ENCODE results near the gene TOM1. TPM values are rescaled to one million over a fixed set of nuclear protein-coding genes. Genes with fewer than 3 reads are reported as not detected.

TOM1 gene
- total and polyA plus RNA-seq, 4 experiments from 2014 or later = 55.7 to 82.2 (median 66.1) TPM

DNA sequence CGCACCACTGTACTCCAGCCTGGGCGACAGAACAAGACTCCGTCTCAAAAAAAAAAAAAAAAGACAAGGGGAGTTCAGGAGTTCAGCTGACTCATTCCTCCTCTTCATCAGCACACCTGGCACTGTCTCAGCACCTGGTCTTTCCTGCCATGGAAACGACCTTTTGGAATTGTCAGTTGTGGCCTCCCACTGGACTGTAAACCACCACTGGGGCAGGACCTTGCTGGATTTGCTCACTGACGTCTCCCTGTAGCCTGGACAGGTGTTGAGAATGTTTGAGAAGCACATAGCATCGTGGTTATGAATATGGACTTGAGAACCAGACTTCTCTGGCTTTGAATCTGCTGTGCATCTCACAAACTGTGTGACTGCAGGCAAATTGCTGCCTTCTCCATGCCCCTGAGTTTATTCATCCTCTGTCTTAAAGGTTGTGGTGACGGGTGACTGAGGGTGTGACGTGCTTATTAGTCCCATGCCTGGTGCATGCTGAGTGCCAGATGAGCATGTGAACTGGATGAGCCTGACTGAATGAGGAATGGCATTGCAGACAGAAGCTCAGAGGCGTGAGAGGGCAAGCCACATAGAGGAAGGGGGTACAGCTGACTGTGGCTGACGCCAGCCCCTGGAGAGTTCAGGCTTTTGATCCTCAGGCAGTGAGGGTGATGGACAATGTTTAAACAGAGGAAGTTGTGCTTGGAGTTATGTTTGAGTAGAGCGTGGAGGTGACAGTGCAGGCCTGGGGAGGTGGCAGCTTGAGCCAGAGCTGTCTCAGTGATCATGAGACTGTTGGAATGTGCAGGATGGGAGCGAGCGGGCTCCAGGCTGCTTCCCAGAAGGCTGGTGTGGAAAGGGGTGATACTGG, 12.7 kb downstream of the TOM1 start:
- H3K4me3 ChIP-seq (ENCODE audit: low read length in 2 of 2) = no peak overlapping the region

GRCh38 chr22:35313311-35314121, 13.8 kb downstream of the TOM1 start:
- Histone ChIP-seq H3K36me3 (ENCODE audit: insufficient read depth, low read length) (peaks cover 13% of the 10 kb centered on the region), H3K4me1 (ENCODE audit: insufficient read depth, low read length) (peaks cover 76% of the 10 kb centered on the region), H3K27ac (ENCODE audit: low read depth, low read length) (no peak overlapping the region), H3K9me3 (ENCODE audit: control insufficient read depth in 1 of 2, low read length in 2 of 2) (no peaks in the 10 kb centered on the region), H3K4me3 (ENCODE audit: low read length in 2 of 2) (no peak overlapping the region), H3K27me3 (ENCODE audit: insufficient read depth, low read length) (no peaks in the 10 kb centered on the region)
- H3K27me3 Mint-ChIP-seq = no peaks in the 10 kb centered on the region
- peaks cover 49 to 76% (median 69%) of the 10 kb centered on the region in 4 donors for H3K4me1 Mint-ChIP-seq
- CTCF ChIA-PET (ENCODE audit: partially characterized antibody) = interaction anchor here (1.1 to 1.8 kb wide), 2 partner anchors 10 to 14 kb away, joined by 3 to 4 read pairs; partner anchors contain the start of gene TOM1
- intact Hi-C loops (cut with micrococcal nuclease) = no loop called here
- no peak for DNase-seq
- H3K9me3 Mint-ChIP-seq = no peaks in the 10 kb centered on the region
- peak overlapping the region in 4 of 7 donors; percentile 30 to 66 (median 46) for H3K27ac Mint-ChIP-seq
- peaks cover 0 to 36% of the 10 kb centered on the region in 2 donors for H3K36me3 Mint-ChIP-seq
- H3K4me3 Mint-ChIP-seq = peak overlapping the region in 3 of 8 donors; percentile 35 to 43 (median 39)
- POLR2A ChIA-PET (ENCODE audit: partially characterized antibody) = interaction anchor here (2.1 kb wide), 1 partner anchor 14 kb away, joined by 9 read pairs; the partner anchor contains the start of gene TOM1

More for the DNA sequence above, 12.7 kb downstream of the TOM1 start:
- Histone ChIP-seq H3K36me3 (ENCODE audit: insufficient read depth, low read length) (peaks cover 3% of the 10 kb centered on the region), H3K9me3 (ENCODE audit: control insufficient read depth in 1 of 2, low read length in 2 of 2) (no peaks in the 10 kb centered on the region), H3K27ac (ENCODE audit: low read depth, low read length) (no peak overlapping the region), H3K27me3 (ENCODE audit: insufficient read depth, low read length) (no peaks in the 10 kb centered on the region), H3K4me1 (ENCODE audit: insufficient read depth, low read length) (peaks cover 87% of the 10 kb centered on the region)
- H3K36me3 Mint-ChIP-seq = peaks cover 0 to 25% of the 10 kb centered on the region in 2 donors
- intact Hi-C loops (cut with micrococcal nuclease) = no loop called here
- peaks cover 54 to 87% (median 79%) of the 10 kb centered on the region in 4 donors for H3K4me1 Mint-ChIP-seq
- CTCF ChIA-PET (ENCODE audit: partially characterized antibody) = no interaction called here
- POLR2A ChIA-PET (ENCODE audit: partially characterized antibody) = interaction anchor here (2.1 to 4.1 kb wide), 2 partner anchors 13 kb away, joined by 9 to 42 read pairs; partner anchors contain the start of gene TOM1
- DNase-seq = no peak
- H3K4me3 Mint-ChIP-seq = peak overlapping the region in 4 of 8 donors; percentile 2 to 42 (median 34)
- no peaks in the 10 kb centered on the region for H3K27me3 Mint-ChIP-seq
- peak overlapping the region; percentile 6 to 84 (median 47) for H3K27ac Mint-ChIP-seq
- H3K9me3 Mint-ChIP-seq = no peaks in the 10 kb centered on the region

GRCh38 chr22:35314161-35314942, 14.7 kb downstream of the TOM1 start:
- no peak overlapping the region for H3K27ac ChIP-seq (ENCODE audit: low read depth, low read length)
- Mint-ChIP-seq H3K27ac (peak overlapping the region; percentile 28 to 75 (median 64)), H3K36me3 (peaks cover 0 to 42% of the 10 kb centered on the region in 2 donors), H3K4me1 (peaks cover 44 to 68% (median 61%) of the 10 kb centered on the region in 4 donors), H3K4me3 (peak overlapping the region in 5 of 8 donors; percentile 4 to 59 (median 32)), H3K9me3 (no peaks in the 10 kb centered on the region), H3K27me3 (no peaks in the 10 kb centered on the region)
- H3K27me3 ChIP-seq (ENCODE audit: insufficient read depth, low read length) = no peaks in the 10 kb centered on the region
- no peak for DNase-seq
- H3K36me3 ChIP-seq (ENCODE audit: insufficient read depth, low read length) = peaks cover 21% of the 10 kb centered on the region
- H3K4me1 ChIP-seq (ENCODE audit: insufficient read depth, low read length) = peaks cover 68% of the 10 kb centered on the region
- no peak overlapping the region for H3K4me3 ChIP-seq (ENCODE audit: low read length in 2 of 2)
- ChIA-PET CTCF (ENCODE audit: partially characterized antibody) (interaction anchor here (1.1 to 1.8 kb wide), 3 partner anchors 11 to 15 kb away, joined by 3 to 4 read pairs (median 3); partner anchors contain the start of gene TOM1), POLR2A (ENCODE audit: partially characterized antibody) (interaction anchor here (2.1 kb wide), 1 partner anchor 15 kb away, joined by 9 read pairs; the partner anchor contains the start of gene TOM1)
- intact Hi-C loops (cut with micrococcal nuclease) = no loop called here
- H3K9me3 ChIP-seq (ENCODE audit: control insufficient read depth in 1 of 2, low read length in 2 of 2) = no peaks in the 10 kb centered on the region

- Histone ChIP-seq H3K27me3 (ENCODE audit: insufficient read depth, low read length) (no peaks in the 10 kb centered on the region), H3K4me3 (ENCODE audit: low read length in 2 of 2) (no peak overlapping the region), H3K9me3 (ENCODE audit: control insufficient read depth in 1 of 2, low read length in 2 of 2) (no peaks in the 10 kb centered on the region), H3K36me3 (ENCODE audit: insufficient read depth, low read length) (peaks cover 24% of the 10 kb centered on the region), H3K4me1 (ENCODE audit: insufficient read depth, low read length) (peaks cover 58% of the 10 kb centered on the region), H3K27ac (ENCODE audit: low read depth, low read length) (no peak overlapping the region)
- Mint-ChIP-seq H3K27me3 (no peaks in the 10 kb centered on the region), H3K4me1 (peaks cover 39 to 58% (median 53%) of the 10 kb centered on the region in 4 donors), H3K36me3 (peaks cover 0 to 42% of the 10 kb centered on the region in 2 donors), H3K4me3 (peak overlapping the region in 1 of 8 donors; percentile 5), H3K9me3 (no peaks in the 10 kb centered on the region), H3K27ac (peak overlapping the region in 6 of 7 donors; percentile 57 to 72 (median 62))
- intact Hi-C loops (cut with micrococcal nuclease) = no loop called here
- ChIA-PET CTCF (ENCODE audit: partially characterized antibody) (interaction anchor here (1.4 to 1.8 kb wide), 2 partner anchors 12 to 14 kb away, joined by 3 to 4 read pairs; no protein-coding TSS in a partner anchor), POLR2A (ENCODE audit: partially characterized antibody) (no interaction called here)
- no peak for DNase-seq
Observed at GRCh38 chr22:35315141-35315854, 15.6 kb downstream of the TOM1 start.

DNA sequence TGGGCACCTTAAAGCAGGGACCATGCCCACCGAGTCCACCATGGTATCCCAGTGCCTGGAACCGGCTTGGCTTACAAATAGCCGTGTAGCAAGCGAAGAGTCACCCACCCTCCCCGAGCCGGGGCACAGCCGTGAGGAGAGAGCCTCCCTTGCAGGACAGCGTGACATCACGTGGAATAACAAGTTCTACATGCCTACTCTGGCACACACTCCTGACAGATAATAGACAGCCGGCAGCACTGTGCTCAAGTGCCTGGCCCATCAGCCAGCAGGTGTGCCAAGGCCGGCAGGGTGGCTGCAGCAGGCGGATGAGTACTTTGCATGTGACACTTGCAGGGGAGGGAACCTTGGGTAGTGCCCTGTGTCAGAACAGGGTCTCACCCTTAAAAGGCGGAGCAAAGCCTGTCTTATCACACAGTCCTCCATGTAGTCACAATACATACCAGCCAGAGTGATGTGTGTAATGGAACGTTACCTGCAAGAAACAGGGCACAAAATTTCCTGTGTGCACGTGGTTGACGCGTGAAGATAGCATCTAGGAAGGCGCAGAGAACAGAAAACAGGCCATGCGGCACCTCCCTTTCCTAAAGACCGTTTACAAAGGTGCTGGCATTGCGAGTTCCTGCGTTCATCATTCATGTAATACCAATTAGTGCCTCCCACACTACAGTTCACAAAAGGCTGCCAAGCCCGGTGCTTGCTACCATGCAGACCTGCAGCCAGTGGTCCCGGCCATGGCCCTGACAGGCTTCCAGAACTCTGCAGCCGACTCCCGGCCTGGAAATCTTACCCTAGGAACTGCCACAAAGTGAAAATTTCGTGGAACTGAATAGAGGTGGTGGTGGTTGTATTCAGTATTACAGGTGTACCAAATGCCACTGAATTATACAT, 16.4 kb downstream of the TOM1 start:
- Mint-ChIP-seq H3K27me3 (no peaks in the 10 kb centered on the region), H3K36me3 (peaks cover 0 to 45% of the 10 kb centered on the region in 2 donors), H3K9me3 (peaks cover 0 to 2% (median 0%) of the 10 kb centered on the region in 8 donors), H3K27ac (peak overlapping the region in 6 of 7 donors; percentile 35 to 79 (median 54)), H3K4me3 (peak overlapping the region in 4 of 8 donors; percentile 17 to 31 (median 28)), H3K4me1 (peaks cover 31 to 50% (median 45%) of the 10 kb centered on the region in 4 donors)
- intact Hi-C loops (cut with micrococcal nuclease) = no loop called here
- peaks cover 50% of the 10 kb centered on the region for H3K4me1 ChIP-seq (ENCODE audit: insufficient read depth, low read length)
- H3K9me3 ChIP-seq (ENCODE audit: control insufficient read depth in 1 of 2, low read length in 2 of 2) = no peaks in the 10 kb centered on the region
- no peak overlapping the region for H3K4me3 ChIP-seq (ENCODE audit: low read length in 2 of 2)
- H3K36me3 ChIP-seq (ENCODE audit: insufficient read depth, low read length) = peaks cover 24% of the 10 kb centered on the region
- ChIA-PET POLR2A (ENCODE audit: partially characterized antibody) (no interaction called here), CTCF (ENCODE audit: partially characterized antibody) (interaction anchor here (0.7 kb wide), 1 partner anchor 14 kb away, joined by 3 read pairs; no protein-coding TSS in a partner anchor)
- no peaks in the 10 kb centered on the region for H3K27me3 ChIP-seq (ENCODE audit: insufficient read depth, low read length)
- DNase-seq = peak in 2 of 5 donors; percentile 17 to 22
- H3K27ac ChIP-seq (ENCODE audit: low read depth, low read length) = no peak overlapping the region

Data from CD4-positive, alpha-beta memory T cell (primary cell).